Smooth muscle cell (in vitro differentiated cells): Measurements from ENCODE around the gene PCCA. TPM values are rescaled to one million over a fixed set of nuclear protein-coding genes. Genes with fewer than 3 reads are reported as not detected.

Experiments used
- DNase-seq: peaks from one replicate; lab custom pipeline; 2025; ENCODE audit not compliant: unreplicated experiment; lab: John Stamatoyannopoulos, UW
- H2AFZ ChIP-seq: fragments of 200-600 bp; sonication (generic); 2 replicates; pipeline ENCODE4 v1.6.0; 2016; ENCODE audit warnings: antibody characterized with exemption, low read depth, mild to moderate bottlenecking
- H3F3A ChIP-seq: fragments of 200-600 bp; sonication (generic); 2 replicates; pipeline ENCODE4 v1.6.0; 2017; ENCODE audit warnings: antibody characterized with exemption, low read depth
- H3K27ac ChIP-seq: fragments of 200-600 bp; sonication (generic); 2 replicates; pipeline ENCODE4 v1.5.1; 2016; ENCODE audit warnings: low read depth, mild to moderate bottlenecking
- H3K27me3 ChIP-seq: fragments of 200-600 bp; sonication (generic); 2 replicates; pipeline ENCODE4 v1.6.1; 2016; ENCODE audit warnings: low read depth, mild to moderate bottlenecking
- H3K36me3 ChIP-seq: fragments of 200-600 bp; sonication (generic); 2 replicates; pipeline ENCODE4 v1.5.1; 2016; ENCODE audit warnings: low read depth
- H3K4me1 ChIP-seq: fragments of 200-600 bp; sonication (generic); 2 replicates; pipeline ENCODE4 v1.5.1; 2016; ENCODE audit warnings: low read depth
- H3K4me2 ChIP-seq: fragments of 200-600 bp; sonication (generic); 2 replicates; pipeline ENCODE4 v1.6.0; 2016; ENCODE audit warnings: mild to moderate bottlenecking
- H3K4me3 ChIP-seq: fragments of 200-600 bp; sonication (generic); 2 replicates; pipeline ENCODE4 v1.5.1; 2016; ENCODE audit warnings: mild to moderate bottlenecking
- H3K79me2 ChIP-seq: fragments of 200-600 bp; sonication (generic); 2 replicates; pipeline ENCODE4 v1.6.0; 2016; ENCODE audit warnings: low read depth, mild to moderate bottlenecking
- H3K9ac ChIP-seq: fragments of 200-600 bp; sonication (generic); 2 replicates; pipeline ENCODE4 v1.6.0; 2016; ENCODE audit warnings: low read depth
- H3K9me3 ChIP-seq: fragments of 200-600 bp; sonication (generic); replicated peaks from 2 replicates; pipeline ENCODE4 v1.5.1; 2016; ENCODE audit warnings: low read depth
- H4K20me1 ChIP-seq: fragments of 200-600 bp; sonication (generic); 2 replicates; pipeline ENCODE4 v1.6.0; 2016; ENCODE audit warnings: low read depth
- WGBS: methylation state at CpG from one replicate; pipeline ENCODE4 v1.1.7; 2016; ENCODE audit warnings: low lambda C conversion rate; 5-methylcytosine and 5-hydroxymethylcytosine counted together
- polyA plus RNA-seq: library from polyadenylated mRNA; unstranded; fragments of >200 nt; fragmentation: Nextera tagmentation; extraction: Ambion mirVana; gene quantifications from 2 replicates; pipeline ENCODE4 v1.2.1, GENCODE V29; 2016
- total RNA-seq: library from RNA; depleted of rRNA; stranded (reverse); fragments of >200 nt; gene quantifications from 2 replicates; pipeline ENCODE4 v1.2.3, GENCODE V29; 2014
- TF ChIP-seq, protein P1 (sequence below): fragments of 200-600 bp; sonication (generic); IDR thresholded peaks from 2 replicates; pipeline ENCODE4 v1.5.1; 2017; ENCODE audit warnings: borderline replicate concordance, mild to moderate bottlenecking, antibody characterized with exemption; ENCODE audit not compliant: insufficient read depth, poor library complexity, severe bottlenecking

PCCA gene
- total and polyA plus RNA-seq, 2 experiments from 2014 or later: 19.6 to 24.7 TPM

DNA sequence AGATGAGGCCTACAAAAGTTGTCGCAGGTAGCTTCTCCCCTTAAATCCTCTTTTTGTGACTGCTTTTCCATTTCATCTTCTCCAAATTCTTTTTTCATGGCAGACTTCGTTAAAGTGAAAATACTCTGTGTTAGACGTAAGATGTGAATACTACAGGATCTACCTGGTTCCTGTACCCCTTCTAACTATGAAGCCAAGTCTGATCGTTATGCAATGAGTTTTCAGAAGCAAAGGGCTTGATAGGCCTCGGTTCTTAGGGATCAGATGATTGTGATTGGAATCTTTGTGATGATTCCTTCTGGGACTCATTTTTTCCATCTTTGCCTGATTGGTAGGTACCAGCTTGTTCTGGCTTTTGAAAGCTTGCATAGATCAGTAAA lies 86.9 kb downstream of the PCCA start:
- Histone ChIP-seq H2AFZ (no peak overlapping the region), H3F3A (no peaks in the 10 kb centered on the region), H3K79me2 (no peaks in the 10 kb centered on the region), H3K4me1 (peaks cover 22% of the 10 kb centered on the region), H3K9me3 (no peaks in the 10 kb centered on the region), H3K9ac (no peak overlapping the region), H4K20me1 (peaks cover 24% of the 10 kb centered on the region), H3K27me3 (no peaks in the 10 kb centered on the region), H3K27ac (no peak overlapping the region), H3K4me3 (no peak overlapping the region), H3K36me3 (no peaks in the 10 kb centered on the region), H3K4me2 (no peak overlapping the region)
- DNase-seq: no peak
- 65% methylated on average over 5 of the region's 5 CpGs for WGBS
- TF ChIP-seq, protein P1, sequence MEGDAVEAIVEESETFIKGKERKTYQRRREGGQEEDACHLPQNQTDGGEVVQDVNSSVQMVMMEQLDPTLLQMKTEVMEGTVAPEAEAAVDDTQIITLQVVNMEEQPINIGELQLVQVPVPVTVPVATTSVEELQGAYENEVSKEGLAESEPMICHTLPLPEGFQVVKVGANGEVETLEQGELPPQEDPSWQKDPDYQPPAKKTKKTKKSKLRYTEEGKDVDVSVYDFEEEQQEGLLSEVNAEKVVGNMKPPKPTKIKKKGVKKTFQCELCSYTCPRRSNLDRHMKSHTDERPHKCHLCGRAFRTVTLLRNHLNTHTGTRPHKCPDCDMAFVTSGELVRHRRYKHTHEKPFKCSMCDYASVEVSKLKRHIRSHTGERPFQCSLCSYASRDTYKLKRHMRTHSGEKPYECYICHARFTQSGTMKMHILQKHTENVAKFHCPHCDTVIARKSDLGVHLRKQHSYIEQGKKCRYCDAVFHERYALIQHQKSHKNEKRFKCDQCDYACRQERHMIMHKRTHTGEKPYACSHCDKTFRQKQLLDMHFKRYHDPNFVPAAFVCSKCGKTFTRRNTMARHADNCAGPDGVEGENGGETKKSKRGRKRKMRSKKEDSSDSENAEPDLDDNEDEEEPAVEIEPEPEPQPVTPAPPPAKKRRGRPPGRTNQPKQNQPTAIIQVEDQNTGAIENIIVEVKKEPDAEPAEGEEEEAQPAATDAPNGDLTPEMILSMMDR: no peak

DNA sequence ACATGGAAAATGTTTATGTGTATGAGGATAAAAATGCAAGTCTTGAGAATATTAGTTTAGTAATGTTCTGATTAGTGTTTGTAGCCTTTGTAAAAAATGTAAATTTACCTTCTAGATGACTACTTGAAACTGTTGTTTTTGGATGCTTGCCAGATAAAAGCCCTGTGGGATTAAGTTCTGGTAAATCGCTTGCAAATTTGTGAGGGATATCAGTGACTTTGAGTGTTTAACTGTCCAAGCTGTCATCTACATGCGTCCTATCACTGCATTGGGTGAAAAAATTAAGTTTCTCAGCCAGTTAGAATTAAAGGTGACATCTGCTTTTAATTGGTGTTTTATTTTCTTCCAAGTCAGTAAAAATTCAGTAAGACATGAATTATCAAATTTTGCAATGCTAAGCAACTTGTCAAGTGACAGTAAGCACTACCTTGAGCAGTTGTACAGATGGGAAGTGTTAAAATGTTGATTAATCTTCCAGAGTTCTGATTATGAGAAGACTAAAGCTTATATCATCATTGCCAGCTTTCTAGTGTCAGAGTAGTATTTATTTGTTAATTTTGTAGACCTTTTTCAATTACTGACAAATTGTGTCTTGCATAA lies 88.0 kb downstream of the PCCA start:
- 49% methylated on average over 2 of the region's 2 CpGs for WGBS
- Histone ChIP-seq H3K79me2 (no peaks in the 10 kb centered on the region), H2AFZ (no peak overlapping the region), H4K20me1 (peaks cover 24% of the 10 kb centered on the region), H3K27me3 (no peaks in the 10 kb centered on the region), H3K36me3 (no peaks in the 10 kb centered on the region), H3K9me3 (no peaks in the 10 kb centered on the region), H3K4me2 (no peak overlapping the region), H3K27ac (no peak overlapping the region), H3K9ac (no peak overlapping the region), H3K4me3 (no peak overlapping the region), H3F3A (no peaks in the 10 kb centered on the region), H3K4me1 (peaks cover 22% of the 10 kb centered on the region)
- no peak for DNase-seq
- TF ChIP-seq, protein P1: no peak

DNA sequence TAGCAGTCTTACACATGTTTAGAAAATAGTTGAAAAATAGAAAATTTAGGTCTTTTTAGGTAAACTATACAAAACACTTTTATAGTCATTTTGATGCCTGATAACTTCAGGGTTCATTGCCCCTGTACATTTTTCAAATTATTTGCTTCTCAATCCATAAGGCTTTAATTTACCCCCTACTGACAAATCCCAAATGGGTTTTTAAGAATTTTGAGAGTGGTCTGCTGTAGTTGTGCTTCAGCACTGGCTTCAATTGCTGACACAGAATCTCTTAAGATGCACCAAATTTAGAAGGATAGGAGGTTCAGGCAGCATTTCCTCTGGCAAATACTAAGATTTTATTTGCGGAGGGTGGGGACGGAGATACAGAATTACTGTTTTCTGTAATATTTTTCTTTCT lies 89.4 kb downstream of the PCCA start:
- Histone ChIP-seq H3K4me3 (no peak overlapping the region), H3K27me3 (no peaks in the 10 kb centered on the region), H3K9me3 (no peaks in the 10 kb centered on the region), H3K4me1 (peaks cover 26% of the 10 kb centered on the region), H4K20me1 (peaks cover 37% of the 10 kb centered on the region), H3F3A (no peaks in the 10 kb centered on the region), H3K4me2 (no peak overlapping the region), H3K9ac (no peak overlapping the region), H2AFZ (no peak overlapping the region), H3K36me3 (no peaks in the 10 kb centered on the region), H3K27ac (no peak overlapping the region), H3K79me2 (no peaks in the 10 kb centered on the region)
- TF ChIP-seq, protein P1: no peak
- 100% methylated on average over 2 of the region's 2 CpGs for WGBS
- no peak for DNase-seq

DNA sequence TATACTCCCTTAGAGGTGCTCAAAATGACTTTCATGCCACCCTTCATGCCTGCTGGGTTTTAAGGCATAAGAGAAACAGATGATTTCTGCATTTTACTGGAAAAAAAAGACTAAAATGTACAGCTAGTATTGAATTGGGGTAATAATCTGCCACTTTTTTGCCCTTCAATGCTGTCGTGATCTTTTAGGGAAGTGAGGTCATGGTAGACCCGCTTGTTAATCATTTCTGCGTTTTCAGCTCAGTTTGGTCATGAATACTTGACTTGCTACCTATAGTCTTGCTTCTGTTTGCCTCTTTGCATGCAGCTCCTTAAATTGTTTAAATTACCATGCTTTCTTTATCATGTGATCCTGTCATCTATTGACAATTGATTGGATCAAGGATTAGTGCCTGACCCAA lies 90.4 kb downstream of the PCCA start:
- TF ChIP-seq, protein P1: no peak
- H3K27me3 ChIP-seq: no peaks in the 10 kb centered on the region
- H3K4me1 ChIP-seq: peaks cover 26% of the 10 kb centered on the region
- H2AFZ ChIP-seq: no peak overlapping the region
- WGBS: 95% methylated on average over 3 of the region's 3 CpGs
- H3K4me3 ChIP-seq: no peak overlapping the region
- no peak overlapping the region for H3K27ac ChIP-seq
- no peaks in the 10 kb centered on the region for H3K36me3 ChIP-seq
- H3K79me2 ChIP-seq: no peaks in the 10 kb centered on the region
- no peak overlapping the region for H3K4me2 ChIP-seq
- no peak overlapping the region for H3K9ac ChIP-seq
- no peaks in the 10 kb centered on the region for H3K9me3 ChIP-seq
- DNase-seq: no peak
- H4K20me1 ChIP-seq: peaks cover 46% of the 10 kb centered on the region
- no peaks in the 10 kb centered on the region for H3F3A ChIP-seq
